Thyroid gland (tissue), 4 donors: ENCODE results near the gene PGLYRP2. TPM values are rescaled to one million over a fixed set of nuclear protein-coding genes. Genes with fewer than 3 reads are reported as not detected.

Source experiments
- DNase-seq, 2 donors: peaks; one replicate each; pipeline ENCODE4 v3.0.0-alpha.2; 2019
- H3K27ac ChIP-seq, 3 donors: fragments of 200-600 bp; sonication (generic); 1 replicate in 2 of 3; 2 replicates in 1 of 3; pipeline ENCODE4 v1.5.1; 2016 to 2019; ENCODE audit warnings: mild to moderate bottlenecking in 1 of 3, moderate library complexity in 1 of 3
- H3K27me3 ChIP-seq: fragments of 200-600 bp; sonication (generic); one replicate; pipeline ENCODE4 v1.5.1; 2019
- H3K36me3 ChIP-seq, 2 donors: fragments of 200-600 bp; sonication (generic); one replicate each; pipeline ENCODE4 v1.5.1; 2016 to 2019
- H3K4me1 ChIP-seq, 2 donors: fragments of 200-600 bp; sonication (generic); one replicate each; pipeline ENCODE4 v1.5.1; 2017 to 2019
- H3K4me3 ChIP-seq, 3 donors: fragments of 200-600 bp; sonication (generic); replicated peaks in 1 of 3; 1 replicate in 2 of 3; 2 replicates in 1 of 3; pipeline ENCODE4 v1.5.1; 2016; ENCODE audit warnings: mild to moderate bottlenecking in 1 of 3
- H3K9me3 ChIP-seq: fragments of 200-600 bp; sonication (generic); one replicate; pipeline ENCODE4 v1.5.1; 2017
- POLR2A ChIP-seq, 2 donors: fragments of 450-650 bp; IDR thresholded peaks; one replicate each; pipeline ENCODE4 v1.6.1; 2017; ENCODE audit warnings: antibody characterized with exemption in 2 of 2, mild to moderate bottlenecking in 2 of 2, moderate library complexity in 1 of 2
- WGBS, 2 donors: methylation state at CpG; one replicate each; pipeline ENCODE4 v1.1.5; 2017; 5-methylcytosine and 5-hydroxymethylcytosine counted together
- intact Hi-C: fragments of 100-400 bp; cut with DNase I; formaldehyde crosslinking; loops from one replicate; pipeline ENCODE4 v1.15.1; 2023
- total RNA-seq, 4 donors: library from RNA; depleted of rRNA; stranded (reverse); fragments of >200 nt; gene quantifications; one replicate each; pipeline ENCODE4 v1.2.3, GENCODE V29; 2016
- TF ChIP-seq, protein P1 (sequence below), 6 experiments: fragments of 200-600 bp in 3 of 6; fragments of 450-650 bp in 3 of 6; sonication (generic) in 3 of 6; IDR thresholded peaks; one replicate each; pipeline ENCODE4 v1.5.1; 2016 to 2019; ENCODE audit warnings: antibody characterized with exemption in 6 of 6, mild to moderate bottlenecking in 2 of 6, inconsistent platforms in 1 of 6, moderate library complexity in 1 of 6

PGLYRP2 gene
- total RNA-seq, 4 donors from 2014 or later: not detected

DNA sequence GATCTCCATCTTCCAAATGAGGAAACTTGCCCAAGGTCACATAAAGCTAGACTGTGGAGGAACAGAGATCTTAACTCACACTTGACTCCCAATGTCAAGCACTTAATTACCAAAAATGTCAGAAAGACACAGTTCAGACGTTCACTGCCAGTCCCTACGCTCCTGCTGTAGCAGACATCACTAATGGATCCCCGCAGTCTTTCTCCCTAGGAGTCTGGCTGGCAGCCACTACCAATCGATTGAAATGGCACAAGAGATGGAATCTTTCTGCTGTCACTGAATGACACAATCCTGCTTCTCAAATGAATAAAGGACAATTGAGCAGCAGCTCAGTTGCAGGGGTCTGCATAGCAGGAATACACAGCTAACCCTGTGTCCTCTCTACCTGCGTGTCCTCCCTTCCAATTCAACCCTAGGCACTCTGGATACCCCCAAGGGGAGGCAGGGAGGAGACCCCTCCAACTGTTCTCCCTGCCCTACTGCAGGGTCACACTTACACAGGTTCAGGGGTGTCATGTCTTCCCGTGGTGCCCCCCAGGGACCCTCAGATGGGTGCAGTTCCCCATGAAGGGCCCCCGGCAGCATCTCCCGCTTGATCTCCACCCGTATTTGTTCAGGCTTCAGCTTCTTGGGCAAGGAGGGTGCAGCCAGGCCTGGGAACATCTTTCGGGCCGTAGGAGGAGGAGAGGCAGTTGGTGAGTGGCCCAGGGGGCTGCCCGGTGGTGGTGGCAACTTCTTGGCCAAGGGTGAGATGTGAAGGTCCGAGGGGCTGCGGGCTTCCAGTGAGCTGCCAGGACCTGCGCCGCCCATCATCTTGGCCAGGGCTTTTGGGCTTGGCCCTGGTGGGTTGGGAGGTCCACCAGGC, 52.6 kb downstream of the PGLYRP2 start:
- intact Hi-C loops: no loop called here
- Histone ChIP-seq H3K4me1 (peaks cover 9 to 16% of the 10 kb centered on the region in 2 donors), H3K27ac (no peak overlapping the region), H3K9me3 (no peaks in the 10 kb centered on the region), H3K36me3 (peaks cover 49% of the 10 kb centered on the region in 2 donors), H3K27me3 (no peaks in the 10 kb centered on the region), H3K4me3 (no peak overlapping the region)
- TF ChIP-seq POLR2A (IDR thresholded peaks at IDR 0.05): no peak
- TF ChIP-seq, protein P1, sequence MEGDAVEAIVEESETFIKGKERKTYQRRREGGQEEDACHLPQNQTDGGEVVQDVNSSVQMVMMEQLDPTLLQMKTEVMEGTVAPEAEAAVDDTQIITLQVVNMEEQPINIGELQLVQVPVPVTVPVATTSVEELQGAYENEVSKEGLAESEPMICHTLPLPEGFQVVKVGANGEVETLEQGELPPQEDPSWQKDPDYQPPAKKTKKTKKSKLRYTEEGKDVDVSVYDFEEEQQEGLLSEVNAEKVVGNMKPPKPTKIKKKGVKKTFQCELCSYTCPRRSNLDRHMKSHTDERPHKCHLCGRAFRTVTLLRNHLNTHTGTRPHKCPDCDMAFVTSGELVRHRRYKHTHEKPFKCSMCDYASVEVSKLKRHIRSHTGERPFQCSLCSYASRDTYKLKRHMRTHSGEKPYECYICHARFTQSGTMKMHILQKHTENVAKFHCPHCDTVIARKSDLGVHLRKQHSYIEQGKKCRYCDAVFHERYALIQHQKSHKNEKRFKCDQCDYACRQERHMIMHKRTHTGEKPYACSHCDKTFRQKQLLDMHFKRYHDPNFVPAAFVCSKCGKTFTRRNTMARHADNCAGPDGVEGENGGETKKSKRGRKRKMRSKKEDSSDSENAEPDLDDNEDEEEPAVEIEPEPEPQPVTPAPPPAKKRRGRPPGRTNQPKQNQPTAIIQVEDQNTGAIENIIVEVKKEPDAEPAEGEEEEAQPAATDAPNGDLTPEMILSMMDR (IDR thresholded peaks at IDR 0.05): no peak
- 90 to 92% methylated on average over 16 of the region's 16 CpGs for WGBS, 2 donors
- DNase-seq: no peak

DNA sequence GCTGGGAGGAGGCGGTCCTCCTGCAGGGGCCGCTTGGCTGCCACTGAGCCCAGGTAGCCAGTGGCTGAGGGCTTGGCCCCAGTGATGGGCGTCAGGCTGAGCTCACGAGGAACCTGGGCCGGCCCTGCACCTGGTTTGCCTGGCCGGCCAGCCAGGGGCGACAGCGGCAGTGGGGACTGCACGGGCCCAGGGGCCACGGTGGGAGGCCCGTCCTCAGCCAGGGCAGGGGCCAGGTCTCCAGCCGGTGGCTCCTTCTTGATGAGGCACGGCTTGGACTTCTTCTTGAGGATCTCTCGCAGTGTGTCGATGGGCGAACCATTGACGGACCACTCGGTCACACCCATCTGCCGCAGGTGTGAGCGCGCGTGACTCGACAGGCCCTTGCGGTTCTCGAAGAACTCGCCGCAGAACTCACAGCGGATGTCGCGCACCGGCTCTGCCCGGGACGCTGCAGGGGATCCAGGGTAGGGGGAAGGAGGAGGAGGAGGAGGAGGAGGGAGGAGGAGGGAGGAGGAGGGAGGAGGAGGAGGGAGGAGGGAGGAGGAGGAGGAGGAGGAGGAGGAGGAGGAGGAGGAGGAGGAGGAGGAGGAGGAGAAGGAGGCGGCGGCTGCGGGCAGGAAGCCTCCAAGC, 53.9 kb downstream of the PGLYRP2 start:
- Histone ChIP-seq H3K27ac (no peak overlapping the region), H3K4me1 (peaks cover 0 to 3% of the 10 kb centered on the region in 2 donors), H3K27me3 (no peaks in the 10 kb centered on the region), H3K4me3 (no peak overlapping the region), H3K36me3 (peaks cover 49% of the 10 kb centered on the region in 2 donors), H3K9me3 (no peaks in the 10 kb centered on the region)
- intact Hi-C loops: no loop called here
- 94% methylated on average over 23 to 31 of the region's 36 CpGs for WGBS, 2 donors
- no peak for DNase-seq
- no peak for TF ChIP-seq POLR2A (IDR thresholded peaks at IDR 0.05)
- TF ChIP-seq, protein P1 (IDR thresholded peaks at IDR 0.05): no peak

DNA sequence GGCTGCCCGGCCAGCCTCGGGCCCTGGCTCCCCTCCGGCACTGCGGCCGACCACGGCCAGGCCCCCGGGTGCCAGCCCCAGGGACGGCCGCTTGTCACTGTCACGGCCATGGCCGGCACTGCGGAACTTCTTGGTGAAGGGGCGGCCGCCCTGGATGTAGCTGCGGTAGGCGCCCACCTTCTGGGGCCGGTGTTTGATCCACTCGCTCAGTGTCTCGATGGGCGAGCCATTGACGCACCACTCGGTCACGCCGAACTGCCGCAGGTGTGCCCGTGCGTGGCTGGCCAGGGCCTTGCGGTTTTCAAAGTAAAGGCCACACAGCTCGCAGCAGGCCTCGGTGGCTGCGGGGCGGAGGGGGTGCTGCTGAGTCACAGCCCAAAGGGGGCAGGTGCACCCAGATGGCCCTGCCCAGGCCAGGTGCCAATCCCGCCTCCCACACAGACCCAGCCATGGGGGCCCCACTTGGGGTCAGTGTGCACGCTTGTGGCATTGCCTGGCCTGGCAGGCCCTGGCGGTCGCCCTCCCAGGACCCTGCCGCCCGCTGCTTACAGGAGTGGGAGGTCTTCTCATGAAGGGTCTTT, 54.5 kb downstream of the PGLYRP2 start:
- H3K4me1 ChIP-seq: no peaks in the 10 kb centered on the region
- no peak overlapping the region for H3K27ac ChIP-seq
- H3K4me3 ChIP-seq: no peak overlapping the region
- DNase-seq: no peak
- intact Hi-C loops: no loop called here
- no peaks in the 10 kb centered on the region for H3K27me3 ChIP-seq
- 96 to 98% methylated on average over 10 to 31 of the region's 38 CpGs for WGBS, 2 donors
- no peaks in the 10 kb centered on the region for H3K9me3 ChIP-seq
- peaks cover 49% of the 10 kb centered on the region in 2 donors for H3K36me3 ChIP-seq
- TF ChIP-seq, protein P1 (IDR thresholded peaks at IDR 0.05): no peak
- no peak for TF ChIP-seq POLR2A (IDR thresholded peaks at IDR 0.05)

DNA sequence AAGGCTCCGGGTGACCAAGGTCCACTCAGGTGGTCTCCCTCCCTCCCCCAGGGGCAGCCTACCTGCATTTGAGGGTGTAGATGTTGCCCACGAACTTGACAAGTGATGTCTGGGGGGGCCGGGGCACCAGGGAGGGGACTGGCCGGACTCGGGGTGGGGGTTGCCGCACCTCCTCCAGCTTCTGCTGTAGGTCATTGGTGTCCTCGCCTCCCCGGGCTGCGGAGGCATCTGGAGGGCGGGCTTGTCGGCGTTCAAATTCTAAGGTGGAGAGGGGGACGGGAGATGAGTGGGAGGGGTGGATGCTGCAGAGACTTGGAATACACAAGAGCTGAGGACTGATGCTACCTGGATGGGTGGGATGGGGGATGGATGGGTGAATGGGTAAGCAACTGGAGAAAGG, 55.2 kb downstream of the PGLYRP2 start:
- DNase-seq: no peak
- TF ChIP-seq, protein P1 (IDR thresholded peaks at IDR 0.05): no peak
- TF ChIP-seq POLR2A (IDR thresholded peaks at IDR 0.05): no peak
- WGBS, 2 donors: 94 to 96% methylated on average over 12 to 13 of the region's 13 CpGs
- no peaks in the 10 kb centered on the region for H3K9me3 ChIP-seq
- no peaks in the 10 kb centered on the region for H3K27me3 ChIP-seq
- intact Hi-C loops: no loop called here
- peaks cover 4 to 5% of the 10 kb centered on the region in 2 donors for H3K4me1 ChIP-seq
- H3K4me3 ChIP-seq: no peak overlapping the region
- H3K27ac ChIP-seq: no peak overlapping the region
- peaks cover 49% of the 10 kb centered on the region in 2 donors for H3K36me3 ChIP-seq
